Loucy (cell line): ENCODE measurements around the gene MPIG6B.

ENCODE experiments used
- H2AFZ ChIP-seq: fragments of 200-600 bp; sonication (generic); 2 replicates; pipeline ENCODE4 v1.6.0; 2016; ENCODE audit warnings: antibody characterized with exemption, mild to moderate bottlenecking, low read length, moderate library complexity
- H3F3A ChIP-seq: fragments of 200-600 bp; 2 replicates; pipeline ENCODE4 v1.6.0; 2016; ENCODE audit warnings: antibody characterized with exemption, low read depth, mild to moderate bottlenecking
- H3K27me3 ChIP-seq: fragments of 200-600 bp; sonication (generic); 2 replicates; pipeline ENCODE4 v1.6.1; 2014; ENCODE audit warnings: low read length, mild to moderate bottlenecking; ENCODE audit not compliant: insufficient read depth, poor library complexity, severe bottlenecking
- H3K36me3 ChIP-seq: fragments of 200-600 bp; sonication (generic); 2 replicates; pipeline ENCODE4 v1.6.1; 2016; ENCODE audit warnings: low read length; ENCODE audit not compliant: insufficient read depth
- H3K4me1 ChIP-seq: fragments of 200-600 bp; sonication (generic); 2 replicates; pipeline ENCODE4 v1.5.1; 2014; ENCODE audit warnings: low read length, mild to moderate bottlenecking; ENCODE audit not compliant: insufficient read depth, poor library complexity, severe bottlenecking
- H3K4me2 ChIP-seq: fragments of 200-600 bp; sonication (generic); 2 replicates; pipeline ENCODE4 v1.6.0; 2014; ENCODE audit warnings: antibody characterized with exemption, low read length, low read depth, mild to moderate bottlenecking; ENCODE audit not compliant: poor library complexity, severe bottlenecking
- H3K4me3 ChIP-seq: fragments of 200-600 bp; sonication (generic); 2 replicates; pipeline ENCODE4 v1.5.1; 2014; ENCODE audit warnings: low read length, mild to moderate bottlenecking, mixed read lengths; ENCODE audit not compliant: poor library complexity, severe bottlenecking
- H3K79me2 ChIP-seq: fragments of 200-600 bp; sonication (generic); 2 replicates; pipeline ENCODE4 v1.6.1; 2014; ENCODE audit warnings: low read length; ENCODE audit not compliant: insufficient read depth
- H3K9ac ChIP-seq: fragments of 200-600 bp; sonication (generic); 2 replicates; pipeline ENCODE4 v1.6.0; 2014; ENCODE audit warnings: mild to moderate bottlenecking, low read depth, low read length, moderate library complexity; ENCODE audit not compliant: poor library complexity, severe bottlenecking
- H3K9me2 ChIP-seq: fragments of 200-600 bp; sonication (generic); replicated peaks from 2 replicates; pipeline ENCODE4 v1.6.1; 2016; ENCODE audit warnings: low read depth, low read length, mixed read lengths
- H3K9me3 ChIP-seq: fragments of 200-600 bp; sonication (generic); 2 replicates; pipeline ENCODE4 v1.6.1; 2014; ENCODE audit warnings: mild to moderate bottlenecking, antibody characterized with exemption, low read length, low read depth; ENCODE audit not compliant: insufficient read depth
- H4K20me1 ChIP-seq: fragments of 200-600 bp; sonication (generic); 2 replicates; pipeline ENCODE4 v1.6.0; 2014; ENCODE audit warnings: antibody characterized with exemption, low read length, mild to moderate bottlenecking; ENCODE audit not compliant: insufficient read depth, poor library complexity, severe bottlenecking
- EZH2phosphoT487 ChIP-seq: fragments of 200-600 bp; IDR thresholded peaks from 2 replicates; pipeline ENCODE4 v1.6.1; 2018; ENCODE audit warnings: antibody characterized with exemption, mild to moderate bottlenecking, moderate library complexity, borderline replicate concordance
- TF ChIP-seq, protein P1 (sequence below): fragments of 200-600 bp; sonication (generic); conservative IDR thresholded peaks from 2 replicates; pipeline ENCODE4 v1.5.1; 2014; ENCODE audit warnings: mild to moderate bottlenecking, antibody characterized with exemption, low read length

The MPIG6B gene

GRCh38 chr6:31691078-31691463 is 32.1 kb upstream of the MPIG6B start:
- peaks cover 91% of the 10 kb centered on the region; the same call in 1 of the 2 replicates for H3K36me3 ChIP-seq
- H3K4me1 ChIP-seq: no peaks in the 10 kb centered on the region
- no peaks in the 10 kb centered on the region for H3K9me2 ChIP-seq
- TF ChIP-seq EZH2phosphoT487: no peak
- TF ChIP-seq, protein P1, sequence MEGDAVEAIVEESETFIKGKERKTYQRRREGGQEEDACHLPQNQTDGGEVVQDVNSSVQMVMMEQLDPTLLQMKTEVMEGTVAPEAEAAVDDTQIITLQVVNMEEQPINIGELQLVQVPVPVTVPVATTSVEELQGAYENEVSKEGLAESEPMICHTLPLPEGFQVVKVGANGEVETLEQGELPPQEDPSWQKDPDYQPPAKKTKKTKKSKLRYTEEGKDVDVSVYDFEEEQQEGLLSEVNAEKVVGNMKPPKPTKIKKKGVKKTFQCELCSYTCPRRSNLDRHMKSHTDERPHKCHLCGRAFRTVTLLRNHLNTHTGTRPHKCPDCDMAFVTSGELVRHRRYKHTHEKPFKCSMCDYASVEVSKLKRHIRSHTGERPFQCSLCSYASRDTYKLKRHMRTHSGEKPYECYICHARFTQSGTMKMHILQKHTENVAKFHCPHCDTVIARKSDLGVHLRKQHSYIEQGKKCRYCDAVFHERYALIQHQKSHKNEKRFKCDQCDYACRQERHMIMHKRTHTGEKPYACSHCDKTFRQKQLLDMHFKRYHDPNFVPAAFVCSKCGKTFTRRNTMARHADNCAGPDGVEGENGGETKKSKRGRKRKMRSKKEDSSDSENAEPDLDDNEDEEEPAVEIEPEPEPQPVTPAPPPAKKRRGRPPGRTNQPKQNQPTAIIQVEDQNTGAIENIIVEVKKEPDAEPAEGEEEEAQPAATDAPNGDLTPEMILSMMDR: no peak
- no peak overlapping the region for H3K4me2 ChIP-seq
- H3K27me3 ChIP-seq: no peaks in the 10 kb centered on the region
- no peaks in the 10 kb centered on the region for H3K9me3 ChIP-seq
- H4K20me1 ChIP-seq: no peaks in the 10 kb centered on the region
- H3F3A ChIP-seq: no peaks in the 10 kb centered on the region
- no peak overlapping the region for H3K9ac ChIP-seq
- H3K4me3 ChIP-seq: no peak overlapping the region
- no peaks in the 10 kb centered on the region for H3K79me2 ChIP-seq
- H2AFZ ChIP-seq: no peak overlapping the region

DNA sequence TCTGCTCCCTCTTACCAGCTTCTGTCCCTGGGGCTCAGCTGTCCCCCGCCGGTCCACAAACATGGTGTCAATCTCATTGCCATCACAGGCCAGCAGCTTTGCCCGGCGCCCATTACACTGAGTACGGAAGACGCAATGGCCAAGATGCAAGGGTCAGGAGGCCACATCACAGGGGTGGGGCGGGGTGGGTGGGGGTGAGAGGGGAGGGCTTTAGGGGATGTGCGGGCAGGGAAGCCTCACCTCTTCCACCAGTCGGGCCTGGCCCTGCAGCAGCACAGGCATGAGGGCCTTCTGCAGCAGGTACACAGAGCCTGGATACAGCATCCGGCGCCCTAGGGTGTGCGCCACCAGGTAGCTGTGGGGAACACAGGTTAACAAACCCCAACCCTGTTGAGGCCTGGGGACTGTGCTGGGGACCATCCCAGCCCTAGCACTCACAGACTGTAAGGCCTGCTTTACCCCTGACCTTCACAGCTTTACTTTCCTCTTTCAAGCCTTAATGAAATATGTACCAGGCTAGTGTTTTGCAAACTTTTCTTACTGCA is 31.5 kb upstream of the MPIG6B start:
- Histone ChIP-seq H3K9me2 (no peaks in the 10 kb centered on the region), H2AFZ (no peak overlapping the region), H3K4me3 (no peak overlapping the region), H3K36me3 (peaks cover 87% of the 10 kb centered on the region; the same call in 1 of the 2 replicates), H3K9ac (no peak overlapping the region), H3K79me2 (no peaks in the 10 kb centered on the region), H4K20me1 (no peaks in the 10 kb centered on the region), H3K4me1 (no peaks in the 10 kb centered on the region), H3K9me3 (no peaks in the 10 kb centered on the region), H3F3A (no peaks in the 10 kb centered on the region), H3K4me2 (no peak overlapping the region), H3K27me3 (no peaks in the 10 kb centered on the region)
- no peak for TF ChIP-seq EZH2phosphoT487
- TF ChIP-seq, protein P1: no peak

GRCh38 chr6:31692353-31692752 is 30.8 kb upstream of the MPIG6B start:
- Histone ChIP-seq H3F3A (no peaks in the 10 kb centered on the region), H3K9ac (no peak overlapping the region), H3K27me3 (no peaks in the 10 kb centered on the region), H3K4me1 (no peaks in the 10 kb centered on the region), H3K36me3 (peaks cover 83% of the 10 kb centered on the region; the same call in 1 of the 2 replicates), H4K20me1 (no peaks in the 10 kb centered on the region), H3K79me2 (no peaks in the 10 kb centered on the region), H3K4me3 (no peak overlapping the region), H3K9me3 (no peaks in the 10 kb centered on the region), H3K9me2 (no peaks in the 10 kb centered on the region), H3K4me2 (no peak overlapping the region), H2AFZ (no peak overlapping the region)
- TF ChIP-seq, protein P1: no peak
- no peak for TF ChIP-seq EZH2phosphoT487
